Stimulated activated CD4-positive, alpha-beta T cell treated with anti-CD3 and anti-CD28 coated beads, Interleukin-1b, Interleukin-23, amount 100 ng/mL, for 1 hour (primary cell): ENCODE data around the gene PRSS38.

Experiments
- DNase-seq, 2 donors: peaks; one replicate each; pipeline ENCODE4 v3.0.0-alpha.2; 2020; ENCODE audit warnings: low read depth in 2 of 2

Gene PRSS38

GRCh38 chr1:227793079-227793947 is 22.2 kb upstream of the PRSS38 start:
- DNase-seq, result no peak

- no peak for DNase-seq
Observed at GRCh38 chr1:227793948-227794816, 21.3 kb upstream of the PRSS38 start.

DNA sequence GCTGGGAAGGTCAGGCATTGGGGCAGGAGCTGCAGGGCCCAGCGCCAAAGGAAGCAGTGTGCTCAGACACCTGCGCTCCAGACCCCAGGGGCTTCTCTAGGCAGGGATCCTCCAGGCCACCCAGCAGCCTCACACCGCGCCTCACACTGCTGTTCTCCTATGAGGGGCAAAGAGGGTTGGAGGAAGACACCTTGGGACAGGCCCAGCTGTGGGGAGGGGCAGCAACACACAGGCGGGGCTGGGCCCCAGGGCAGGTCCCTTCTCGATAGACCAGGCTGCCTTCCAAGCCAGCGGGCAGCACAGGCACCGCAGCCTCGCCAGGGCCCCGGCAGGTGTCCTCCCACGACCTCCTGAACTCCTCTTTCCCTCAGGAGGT is 20.7 kb upstream of the PRSS38 start:
- no peak for DNase-seq

DNA sequence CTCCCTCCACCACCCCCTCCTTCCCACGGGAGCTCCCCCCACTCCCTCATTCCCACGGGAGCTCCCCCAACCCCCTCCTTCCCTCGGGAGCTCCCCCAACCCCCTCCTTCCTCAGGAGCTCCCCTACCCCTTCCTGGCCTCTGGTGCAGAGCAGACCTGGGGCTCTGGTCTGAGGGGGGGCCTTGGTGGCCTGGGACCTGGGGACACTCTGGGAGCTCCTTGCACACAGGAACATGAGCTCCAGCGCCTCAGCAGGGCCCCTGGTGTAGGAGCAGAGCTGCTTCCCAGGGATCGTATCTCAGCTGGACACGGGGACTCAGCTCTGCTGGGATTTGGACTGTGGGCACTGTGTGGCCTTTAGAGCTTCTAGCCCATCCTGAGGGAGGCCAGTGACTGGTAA is 19.7 kb upstream of the PRSS38 start:
- DNase-seq, result no peak

DNA sequence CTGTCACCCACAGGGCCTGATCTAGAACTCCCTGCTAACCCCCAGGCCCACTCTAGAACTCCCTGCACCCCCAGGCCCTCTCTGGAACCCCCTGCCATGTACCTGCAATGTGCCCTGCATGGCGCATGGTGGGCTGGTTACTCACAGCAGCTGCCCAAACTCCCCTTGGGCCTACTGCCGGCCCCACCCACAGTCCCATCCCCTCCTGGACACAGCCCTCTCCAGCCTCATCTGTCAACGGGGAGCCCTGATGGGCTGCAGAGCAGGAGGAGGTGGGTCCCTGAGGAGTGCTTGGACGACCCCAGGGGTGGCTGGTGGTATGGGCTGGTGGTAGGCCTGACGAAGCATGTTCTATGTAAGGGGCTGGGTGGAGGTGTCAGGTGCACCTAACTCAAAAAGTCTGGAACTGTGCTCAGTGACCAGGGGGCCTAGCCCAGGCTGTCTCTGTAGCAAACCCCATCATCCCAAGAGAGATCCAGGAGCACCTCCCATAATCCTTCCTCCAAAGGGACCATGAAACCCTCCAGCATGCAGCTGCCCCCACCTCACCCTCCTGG is 19.0 kb upstream of the PRSS38 start:
- DNase-seq, result no peak

DNA sequence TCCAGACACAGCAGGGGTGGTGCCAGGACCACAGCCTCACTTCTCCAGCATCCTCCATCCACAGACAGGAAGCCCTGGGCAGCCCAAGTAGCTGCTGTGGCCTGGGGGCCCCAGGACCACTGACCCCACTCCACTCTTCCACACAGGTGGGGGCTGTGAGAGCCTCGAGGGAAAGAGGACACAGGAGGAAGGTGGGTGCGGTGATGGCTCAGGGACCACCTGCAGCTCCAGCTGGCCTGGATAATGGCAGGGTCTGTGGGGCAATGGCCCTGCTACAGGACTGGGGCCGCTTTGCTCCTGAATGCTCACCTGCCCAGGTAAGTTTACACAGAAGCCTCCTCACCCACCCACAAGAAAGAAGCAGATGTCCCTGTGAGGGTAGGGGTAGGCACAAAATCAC is 18.3 kb upstream of the PRSS38 start:
- no peak for DNase-seq

DNA sequence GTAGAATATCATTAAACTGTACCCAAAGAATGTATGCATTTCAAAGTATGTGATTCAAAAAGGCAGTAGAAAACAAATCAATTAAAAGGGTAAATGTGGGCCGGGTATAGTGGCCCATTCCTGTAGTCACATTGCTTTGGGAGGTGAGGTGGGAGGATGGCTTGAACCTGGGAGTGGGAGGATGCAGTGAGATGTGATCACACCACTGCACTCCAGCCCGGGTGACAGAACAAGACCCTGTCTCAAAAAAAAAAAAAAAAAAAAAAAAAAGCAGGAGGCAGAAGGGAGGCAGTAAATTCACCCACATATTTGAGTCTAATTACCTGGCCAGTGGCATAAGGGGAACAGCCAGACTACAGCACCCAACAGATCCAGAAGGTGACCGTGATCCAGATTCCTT is 17.9 kb upstream of the PRSS38 start:
- no peak for DNase-seq

- DNase-seq, result no peak
Observed at GRCh38 chr1:227798078-227798802, 17.2 kb upstream of the PRSS38 start.

- no peak for DNase-seq
Observed at GRCh38 chr1:227799756-227800155, 15.7 kb upstream of the PRSS38 start.

DNA sequence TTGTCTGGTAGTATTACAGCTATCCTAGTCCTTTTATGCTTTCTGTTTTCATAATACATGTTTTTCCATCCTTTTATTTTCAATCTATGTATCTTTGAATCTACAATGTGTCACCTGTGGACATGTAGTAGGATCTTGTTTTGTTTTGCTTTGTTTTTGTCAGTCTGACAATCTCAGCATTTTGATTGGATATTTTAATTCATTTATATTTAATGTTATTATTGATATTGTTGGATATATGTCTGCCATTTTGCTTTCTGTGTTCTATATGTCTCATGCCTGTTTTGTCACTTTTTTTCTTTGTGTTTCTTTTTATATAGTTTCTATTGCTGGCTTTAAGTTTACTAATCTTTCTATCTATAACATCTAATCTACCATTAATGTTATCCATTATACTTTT is 11.5 kb upstream of the PRSS38 start:
- DNase-seq, result no peak

GRCh38 chr1:227805606-227806197 is 9.8 kb upstream of the PRSS38 start:
- DNase-seq, result no peak

GRCh38 chr1:227808566-227808965 is 6.9 kb upstream of the PRSS38 start:
- no peak for DNase-seq

DNA sequence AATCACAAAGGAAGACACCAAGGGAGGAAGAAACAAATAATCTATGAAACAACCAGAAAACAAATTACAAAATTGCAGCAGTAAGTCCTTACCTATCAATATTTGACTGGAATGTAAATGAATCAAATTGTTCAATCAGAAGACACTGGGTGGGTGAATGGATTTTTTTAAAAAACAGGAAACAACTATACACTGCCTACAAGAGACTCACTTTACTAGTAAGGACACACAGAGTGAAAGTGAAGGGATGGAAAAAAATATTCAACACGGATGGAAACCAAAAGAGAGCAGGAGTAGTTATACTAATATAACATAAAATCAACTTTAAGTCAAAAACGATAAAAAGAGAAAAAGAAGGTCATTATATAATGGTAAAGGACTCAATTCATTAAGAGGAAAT is 6.4 kb upstream of the PRSS38 start:
- no peak for DNase-seq

DNA sequence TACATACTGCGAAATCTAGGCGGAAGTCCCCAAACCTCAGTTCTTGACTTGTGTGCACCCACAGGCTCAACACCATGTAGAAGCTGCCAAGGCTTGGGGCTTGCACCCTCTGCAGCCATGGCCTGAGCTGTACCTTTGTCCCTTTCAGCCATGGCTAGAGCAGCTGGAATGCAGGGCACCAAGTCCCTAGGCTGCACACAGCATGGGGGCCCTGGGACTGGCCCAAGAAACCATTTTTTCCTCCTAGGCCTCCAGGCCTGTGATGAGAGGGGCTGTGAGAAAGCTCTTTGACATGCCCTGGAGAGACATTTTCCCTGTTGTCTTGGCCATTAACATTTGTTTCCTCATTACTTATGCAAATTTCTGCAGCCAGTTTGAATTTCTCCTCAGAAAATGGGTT is 1.5 kb upstream of the PRSS38 start:
- no peak for DNase-seq

- no peak for DNase-seq
Observed at GRCh38 chr1:227816750-227817446, 1.4 kb downstream of the PRSS38 start.

DNA sequence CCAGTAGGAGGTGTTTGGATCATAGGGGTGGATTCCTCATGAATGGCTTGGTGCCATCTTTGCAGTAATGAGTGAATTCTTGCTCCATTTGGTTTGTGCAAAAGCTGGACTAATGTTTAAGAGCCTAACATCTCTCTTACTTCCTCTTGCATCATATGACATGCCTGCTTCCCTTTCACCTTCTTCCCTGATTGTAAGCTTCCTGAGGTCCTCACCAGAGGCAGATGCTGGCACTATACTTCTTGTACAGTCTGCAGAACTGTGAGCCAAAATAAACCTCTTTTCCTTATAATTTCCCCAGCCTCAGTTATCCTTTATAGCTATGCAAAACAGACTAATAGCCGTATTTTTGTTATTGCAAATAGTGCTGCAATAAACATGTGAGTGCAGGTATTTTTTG is 8.1 kb downstream of the PRSS38 start:
- no peak for DNase-seq

- no peak for DNase-seq
Observed at GRCh38 chr1:227824204-227824603, 8.7 kb downstream of the PRSS38 start.

DNA sequence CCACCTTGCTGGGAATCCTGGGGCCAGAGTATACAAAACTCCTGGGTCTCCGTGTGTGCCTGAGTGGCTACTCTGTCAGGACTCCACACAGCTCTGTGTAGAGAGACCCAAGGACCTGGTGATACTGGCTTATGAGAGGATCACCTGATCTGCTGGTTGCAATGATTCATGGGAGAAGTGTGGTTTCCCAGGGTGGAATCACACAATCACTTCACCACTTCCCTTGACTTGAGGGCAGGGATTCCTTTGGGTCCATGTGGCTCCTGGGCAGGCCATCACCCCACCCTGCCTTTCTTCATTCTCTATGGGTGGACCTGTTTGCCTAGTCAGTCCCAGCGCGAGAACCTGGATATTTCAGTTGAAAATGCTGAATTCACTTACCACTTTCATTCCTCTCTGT is 13.3 kb downstream of the PRSS38 start:
- DNase-seq, result no peak

- DNase-seq, result no peak
Observed at GRCh38 chr1:227838181-227838580, 22.7 kb downstream of the PRSS38 start.

- no peak for DNase-seq
Observed at GRCh38 chr1:227841096-227841495, 25.6 kb downstream of the PRSS38 start.
